ENCODE measurements around the gene ROR2.

- TF ChIP-seq CTCF (IDR thresholded peaks at IDR 0.05) (no peak), POLR2A (IDR thresholded peaks at IDR 0.05) (no peak), EP300 (IDR thresholded peaks at IDR 0.05) (no peak), POLR2AphosphoS5 (IDR thresholded peaks at IDR 0.05) (no peak)
These were observed 419.2 kb downstream of the ROR2 start for GRCh38 chr9:91530829-91531228.
